SK-N-DZ (cell line): ENCODE results near the gene SMTNL2.
"Not testable (repeated sequence)": the region's sequence is repeated elsewhere in the genome, so short reads cannot be mapped to it uniquely, and the experiment has no call there.

Experiments
- DNase-seq: peaks from one replicate; pipeline ENCODE4 v3.0.0-alpha.2; 2015; ENCODE audit warnings: low spot score

SMTNL2 gene

GRCh38 chr17:4560421-4560820 is 23.9 kb upstream of the SMTNL2 start, which contains the start of gene GGT6:
TSS of gene GGT6 (minus strand) at chr17:4560577. CDS start at chr17:4560521, 56 bp downstream.
- DNase-seq = no peak

GRCh38 chr17:4560837-4561256 is 23.5 kb upstream of the SMTNL2 start:
- DNase-seq = no peak

GRCh38 chr17:4562015-4562969 is 22.0 kb upstream of the SMTNL2 start:
- no peak for DNase-seq

- DNase-seq = peak; percentile 86
Observed at GRCh38 chr17:4565209-4566141, 18.9 kb upstream of the SMTNL2 start.

- peak; percentile 77 for DNase-seq
Observed at GRCh38 chr17:4566785-4567184, 17.5 kb upstream of the SMTNL2 start.

GRCh38 chr17:4569591-4569990 is 14.7 kb upstream of the SMTNL2 start:
- DNase-seq = no peak

- DNase-seq = no peak
Observed at GRCh38 chr17:4572131-4572530, 12.2 kb upstream of the SMTNL2 start.

GRCh38 chr17:4573115-4573514 is 11.2 kb upstream of the SMTNL2 start:
- no peak for DNase-seq

GRCh38 chr17:4573669-4574068 is 10.7 kb upstream of the SMTNL2 start:
- DNase-seq = no peak

GRCh38 chr17:4574448-4575045 is 9.8 kb upstream of the SMTNL2 start:
- DNase-seq = no peak

- DNase-seq = no peak
Observed at GRCh38 chr17:4576161-4576558, 8.2 kb upstream of the SMTNL2 start.

- DNase-seq = peak; percentile 79
Observed at GRCh38 chr17:4576729-4577322, 7.5 kb upstream of the SMTNL2 start.

GRCh38 chr17:4577386-4577993 is 6.8 kb upstream of the SMTNL2 start:
- DNase-seq = no peak

GRCh38 chr17:4578349-4578748 is 6.0 kb upstream of the SMTNL2 start:
- not testable (repeated sequence) for DNase-seq

- DNase-seq = no peak
Observed at GRCh38 chr17:4579678-4580077, 4.7 kb upstream of the SMTNL2 start.

- DNase-seq = no peak
Observed at GRCh38 chr17:4580291-4580690, 4.0 kb upstream of the SMTNL2 start.

GRCh38 chr17:4582101-4582501 is 2.2 kb upstream of the SMTNL2 start:
- no peak for DNase-seq

GRCh38 chr17:4582691-4583090 is 1.6 kb upstream of the SMTNL2 start:
- no peak for DNase-seq

- no peak for DNase-seq
Observed at GRCh38 chr17:4583206-4583605, 1.1 kb upstream of the SMTNL2 start.

GRCh38 chr17:4583782-4584100 is 588 bp upstream of the SMTNL2 start:
- peak; percentile 75 for DNase-seq
